GM10266 (cell line): ENCODE results near the gene AAK1.

Source experiments
- DNase-seq: peaks from one replicate; pipeline ENCODE4 v3.0.0; 2012; ENCODE audit errors: extremely low spot score
- CTCF ChIP-seq: IDR thresholded peaks from 2 replicates; pipeline ENCODE4 v1.5.1; 2012; ENCODE audit warnings: mild to moderate bottlenecking, low read depth; ENCODE audit not compliant: control insufficient read depth, insufficient read depth; ENCODE audit errors: missing control alignments

The AAK1 gene

GRCh38 chr2:69494126-69494525 is 149.4 kb downstream of the AAK1 start:
- TF ChIP-seq CTCF = no peak
- DNase-seq = no peak

- TF ChIP-seq CTCF = no peak
- no peak for DNase-seq
These were observed 150.3 kb downstream of the AAK1 start for GRCh38 chr2:69493268-69493667.

- DNase-seq = no peak
- no peak for TF ChIP-seq CTCF
These were observed 151.7 kb downstream of the AAK1 start for GRCh38 chr2:69491864-69492263.

GRCh38 chr2:69490486-69490885 is 153.1 kb downstream of the AAK1 start:
- TF ChIP-seq CTCF = no peak
- DNase-seq = no peak

GRCh38 chr2:69489793-69490192 is 153.7 kb downstream of the AAK1 start:
- DNase-seq = no peak
- TF ChIP-seq CTCF = no peak

GRCh38 chr2:69483696-69484095 is 159.8 kb downstream of the AAK1 start:
- no peak for TF ChIP-seq CTCF
- DNase-seq = no peak

- TF ChIP-seq CTCF = no peak
- no peak for DNase-seq
These were observed 160.5 kb downstream of the AAK1 start for GRCh38 chr2:69483024-69483423.
